Psoas muscle (tissue), 8 donors: ENCODE results near the gene VMP1. TPM values are rescaled to one million over a fixed set of nuclear protein-coding genes. Genes with fewer than 3 reads are reported as not detected.

ENCODE experiments used
- ATAC-seq, 4 donors: fragments of 200-7000 bp; cut with Tn5 transposase; one replicate each; pipeline ENCODE4 v1.9.1; 2020; ENCODE audit warnings: moderate library complexity in 3 of 4, mild to moderate bottlenecking in 2 of 4
- DNase-seq, 2 donors: peaks; one replicate each; pipeline ENCODE4 v3.0.0-alpha.2; 2020
- H3K27ac ChIP-seq: fragments of 200-600 bp; one replicate; pipeline ENCODE4 v1.8.0; 2022
- H3K27me3 ChIP-seq, 3 donors: fragments of 200-600 bp in 1 of 3; one replicate each; pipeline versions ENCODE4 v1.6.1 to v1.8.0; 2013 to 2022; ENCODE audit warnings: low read length in 2 of 3, mild to moderate bottlenecking in 2 of 3, moderate library complexity in 1 of 3; ENCODE audit not compliant: insufficient read depth in 3 of 3
- H3K36me3 ChIP-seq, 2 donors: fragments of 200-600 bp in 1 of 2; one replicate each; pipeline versions ENCODE4 v1.6.1 to v1.8.0; 2013 to 2022; ENCODE audit warnings: low read depth in 1 of 2, mild to moderate bottlenecking in 1 of 2, moderate library complexity in 1 of 2; ENCODE audit not compliant: insufficient read depth in 1 of 2
- H3K4me1 ChIP-seq: fragments of 200-600 bp; one replicate; pipeline ENCODE4 v1.8.0; 2022
- H3K4me3 ChIP-seq: fragments of 200-600 bp; one replicate; pipeline ENCODE4 v1.8.0; 2022; ENCODE audit warnings: mild to moderate bottlenecking
- H3K9me3 ChIP-seq: fragments of 200-600 bp; one replicate; pipeline ENCODE4 v1.8.0; 2022
- WGBS, 3 donors: extraction: QIAGEN DNeasy Blood & Tissue Kit; methylation state at CpG; one replicate each; pipeline versions ENCODE4 v1.1.6 to v1.1.7; 2013; 5-methylcytosine and 5-hydroxymethylcytosine counted together
- intact Hi-C, 2 donors: fragments of 100-400 bp; cut with DNase I; formaldehyde crosslinking; loops; one replicate each; pipeline versions ENCODE4 v1.11.0 to v1.14.2; 2022
- polyA plus RNA-seq, 3 donors: library from polyadenylated mRNA; stranded (reverse); fragments of 200-250 nt; gene quantifications; one replicate each; pipeline ENCODE4 v1.2.3, GENCODE V29; 2013
- total RNA-seq, 4 donors: library from RNA; stranded (reverse); fragmentation: NEBNext Ultra II Directional in 2 of 4; extraction: Animal tissue kit (Norgen Biotek cat#: 25700) in 2 of 4; gene quantifications; one replicate each; pipeline versions ENCODE4 v1.2.1 to v1.2.4, GENCODE V29; 2021 to 2023
- TF ChIP-seq, protein P1 (sequence below): fragments of 200-600 bp; IDR thresholded peaks from one replicate; pipeline ENCODE4 v1.8.0; 2022; ENCODE audit warnings: antibody characterized with exemption
- donor health status: healthy with polysubstance abuse.
- donor health status: DM: no; HTN: no; CAD: no; lungs with moderate emphysema.
- donor health status: Bipolar disorder and iron deficiency.
- donor health status: healthy.
- donor health status: DM: yes; HTN: yes; CAD: no.
- donor health status: DM: no; HTN: no; CAD: no.
- donor health status: DM: no; HTN: no; CAD: no.
- donor health status: DM: yes; HTN: yes; CAD: no.

VMP1 gene
- total and polyA plus RNA-seq, 7 donors = 31.3 to 115 (median 60.5) TPM

GRCh38 chr17:59767176-59767575, 59.7 kb downstream of the VMP1 start:
- no peak for DNase-seq
- H3K9me3 ChIP-seq = no peaks in the 10 kb centered on the region
- no peak overlapping the region for H3K4me3 ChIP-seq
- ATAC-seq = no peak
- intact Hi-C loops = no loop called here
- H3K36me3 ChIP-seq = peaks cover 0 to 20% of the 10 kb centered on the region in 2 donors
- peak overlapping the region; percentile 23 for H3K27ac ChIP-seq
- H3K4me1 ChIP-seq = peaks cover 4% of the 10 kb centered on the region
- TF ChIP-seq, protein P1, sequence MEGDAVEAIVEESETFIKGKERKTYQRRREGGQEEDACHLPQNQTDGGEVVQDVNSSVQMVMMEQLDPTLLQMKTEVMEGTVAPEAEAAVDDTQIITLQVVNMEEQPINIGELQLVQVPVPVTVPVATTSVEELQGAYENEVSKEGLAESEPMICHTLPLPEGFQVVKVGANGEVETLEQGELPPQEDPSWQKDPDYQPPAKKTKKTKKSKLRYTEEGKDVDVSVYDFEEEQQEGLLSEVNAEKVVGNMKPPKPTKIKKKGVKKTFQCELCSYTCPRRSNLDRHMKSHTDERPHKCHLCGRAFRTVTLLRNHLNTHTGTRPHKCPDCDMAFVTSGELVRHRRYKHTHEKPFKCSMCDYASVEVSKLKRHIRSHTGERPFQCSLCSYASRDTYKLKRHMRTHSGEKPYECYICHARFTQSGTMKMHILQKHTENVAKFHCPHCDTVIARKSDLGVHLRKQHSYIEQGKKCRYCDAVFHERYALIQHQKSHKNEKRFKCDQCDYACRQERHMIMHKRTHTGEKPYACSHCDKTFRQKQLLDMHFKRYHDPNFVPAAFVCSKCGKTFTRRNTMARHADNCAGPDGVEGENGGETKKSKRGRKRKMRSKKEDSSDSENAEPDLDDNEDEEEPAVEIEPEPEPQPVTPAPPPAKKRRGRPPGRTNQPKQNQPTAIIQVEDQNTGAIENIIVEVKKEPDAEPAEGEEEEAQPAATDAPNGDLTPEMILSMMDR = no peak
- no peaks in the 10 kb centered on the region for H3K27me3 ChIP-seq

GRCh38 chr17:59769887-59770286, 62.4 kb downstream of the VMP1 start:
- intact Hi-C loops = loop anchor here in 1 of 2 donors (1.0 kb wide), 1 partner anchor 9 kb away; no protein-coding TSS in a partner anchor
- Histone ChIP-seq H3K36me3 (peaks cover 2 to 33% of the 10 kb centered on the region in 2 donors), H3K4me1 (no peaks in the 10 kb centered on the region), H3K9me3 (no peaks in the 10 kb centered on the region), H3K27me3 (no peaks in the 10 kb centered on the region), H3K4me3 (no peak overlapping the region), H3K27ac (peak overlapping the region; percentile 64)
- ATAC-seq = peak in 1 of 4 donors; percentile 15
- TF ChIP-seq, protein P1 = no peak
- DNase-seq = no peak
- 74 to 80% (median 78%) methylated on average over 1 of the region's 1 CpG for WGBS, 3 donors

DNA sequence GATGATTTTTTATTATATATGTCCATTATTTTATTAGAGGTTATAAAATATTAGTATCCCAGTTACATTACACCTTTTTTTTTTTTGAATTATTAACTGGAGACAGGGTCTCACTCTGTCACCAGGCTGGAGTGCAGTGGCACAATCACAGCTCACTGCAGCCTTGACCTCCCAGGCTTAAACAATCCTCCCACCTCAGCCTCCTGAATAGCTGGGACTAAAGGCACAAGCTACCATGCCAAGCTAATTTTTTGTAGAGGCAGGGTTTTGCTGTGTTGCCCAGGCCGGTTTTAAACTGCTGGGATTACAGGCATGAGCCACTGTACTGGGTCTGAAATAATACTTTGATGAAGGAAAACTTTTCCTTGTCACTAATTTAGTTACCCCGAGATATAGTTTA, 63.6 kb downstream of the VMP1 start:
- ATAC-seq (no peak), DNase-seq (no peak)
- no peak overlapping the region for H3K4me3 ChIP-seq
- H3K27ac ChIP-seq = no peak overlapping the region
- H3K36me3 ChIP-seq = peaks cover 2 to 37% of the 10 kb centered on the region in 2 donors
- TF ChIP-seq, protein P1 = no peak
- H3K9me3 ChIP-seq = no peaks in the 10 kb centered on the region
- H3K27me3 ChIP-seq = no peaks in the 10 kb centered on the region
- intact Hi-C loops = no loop called here
- H3K4me1 ChIP-seq = no peaks in the 10 kb centered on the region
- 93 to 100% (median 96%) methylated on average over 2 of the region's 2 CpGs for WGBS, 3 donors

DNA sequence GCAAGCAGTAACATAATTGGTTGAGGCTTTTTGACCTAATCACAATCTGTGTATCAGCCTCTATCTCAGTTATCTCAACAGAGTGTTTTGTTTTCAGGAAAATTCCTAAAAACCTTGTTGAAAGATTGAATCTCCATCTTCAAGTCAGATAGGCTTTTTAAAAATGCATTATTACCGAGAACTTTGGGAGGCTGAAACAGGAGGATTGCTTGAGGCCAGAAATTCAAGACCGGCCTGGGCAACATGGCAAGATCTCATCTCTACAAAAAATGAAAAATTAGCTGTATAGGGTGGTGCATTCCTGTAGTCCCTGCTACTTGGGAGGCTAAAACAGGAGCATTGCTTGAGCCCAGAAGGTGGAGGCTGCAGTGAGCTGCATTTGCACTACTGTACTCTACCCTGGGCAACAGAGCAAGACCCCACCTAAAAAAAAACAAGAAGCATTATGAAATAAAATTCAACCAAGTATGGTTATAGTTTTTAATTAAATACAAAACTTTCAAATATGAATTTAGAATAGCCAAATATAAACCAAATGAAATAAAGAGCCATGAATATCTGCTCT, 68.4 kb downstream of the VMP1 start:
- intact Hi-C loops = no loop called here
- WGBS, 3 donors = 96 to 97% (median 96%) methylated on average over 2 of the region's 2 CpGs
- Histone ChIP-seq H3K36me3 (peaks cover 2 to 56% of the 10 kb centered on the region in 2 donors), H3K27ac (no peak overlapping the region), H3K9me3 (no peaks in the 10 kb centered on the region), H3K4me1 (no peaks in the 10 kb centered on the region), H3K27me3 (no peaks in the 10 kb centered on the region), H3K4me3 (no peak overlapping the region)
- TF ChIP-seq, protein P1 = no peak
- DNase-seq (no peak), ATAC-seq (no peak)

GRCh38 chr17:59776577-59776976, 69.1 kb downstream of the VMP1 start:
- Histone ChIP-seq H3K4me1 (no peaks in the 10 kb centered on the region), H3K9me3 (no peaks in the 10 kb centered on the region), H3K36me3 (peaks cover 2 to 56% of the 10 kb centered on the region in 2 donors), H3K27ac (no peak overlapping the region), H3K4me3 (no peak overlapping the region), H3K27me3 (no peaks in the 10 kb centered on the region)
- intact Hi-C loops = no loop called here
- ATAC-seq (no peak), DNase-seq (no peak)
- TF ChIP-seq, protein P1 = no peak
- 93 to 100% (median 100%) methylated on average over 1 of the region's 1 CpG for WGBS, 3 donors
